H9 (cell line): ENCODE measurements around the gene PFDN5. TPM values are rescaled to one million over a fixed set of nuclear protein-coding genes. Genes with fewer than 3 reads are reported as not detected.

Experiments
- DNase-seq: peaks from one replicate; pipeline ENCODE4 v3.0.0-alpha.2; 2017
- H2AFZ ChIP-seq: one replicate; pipeline ENCODE4 v1.6.1; 2013; ENCODE audit warnings: mild to moderate bottlenecking, low read length, control low read depth, moderate library complexity
- H2AK5ac ChIP-seq: 2 replicates; pipeline ENCODE4 v1.6.1; 2013; ENCODE audit warnings: low read length, control low read depth, mixed read lengths; ENCODE audit not compliant: insufficient read length
- H2BK120ac ChIP-seq: one replicate; pipeline ENCODE4 v1.6.1; 2013; ENCODE audit warnings: low read depth, mild to moderate bottlenecking, low read length, control low read depth, inconsistent platforms; ENCODE audit not compliant: poor library complexity, severe bottlenecking
- H2BK12ac ChIP-seq: 2 replicates; pipeline ENCODE4 v1.6.1; 2013; ENCODE audit warnings: low read length, control low read depth, mixed read lengths, low read depth; ENCODE audit not compliant: insufficient read length
- H2BK15ac ChIP-seq: 2 replicates; pipeline ENCODE4 v1.6.1; 2013; ENCODE audit warnings: low read depth, low read length, control low read depth
- H2BK20ac ChIP-seq: one replicate; pipeline ENCODE4 v1.6.1; 2013; ENCODE audit warnings: low read depth, mild to moderate bottlenecking, low read length, control low read depth, inconsistent platforms; ENCODE audit not compliant: poor library complexity, severe bottlenecking
- H2BK5ac ChIP-seq: 2 replicates; pipeline ENCODE4 v1.6.1; 2013; ENCODE audit warnings: low read length, control low read depth, mixed read lengths; ENCODE audit not compliant: insufficient read length
- H3K14ac ChIP-seq: 2 replicates; pipeline ENCODE4 v1.6.1; 2013; ENCODE audit warnings: low read length, control low read depth; ENCODE audit not compliant: insufficient read depth
- H3K18ac ChIP-seq: 2 replicates; pipeline ENCODE4 v1.6.1; 2013; ENCODE audit warnings: low read depth, mild to moderate bottlenecking, mixed read lengths, low read length, control low read depth; ENCODE audit not compliant: insufficient read length
- H3K23ac ChIP-seq: 2 replicates; pipeline ENCODE4 v1.6.1; 2013; ENCODE audit warnings: low read length, control low read depth, mixed read lengths, low read depth; ENCODE audit not compliant: insufficient read length
- H3K23me2 ChIP-seq: 2 replicates; pipeline ENCODE4 v1.6.1; 2013; ENCODE audit warnings: low read depth, mild to moderate bottlenecking, mixed read lengths, low read length, control low read depth; ENCODE audit not compliant: insufficient read length, poor library complexity, severe bottlenecking
- H3K27ac ChIP-seq: 2 replicates; pipeline ENCODE4 v1.5.1; 2013; ENCODE audit warnings: low read length, control low read depth, mixed read lengths, low read depth; ENCODE audit not compliant: insufficient read length
- H3K27me3 ChIP-seq: 2 replicates; pipeline ENCODE4 v1.6.1; 2013; ENCODE audit warnings: low read length, control low read depth, inconsistent platforms; ENCODE audit not compliant: insufficient read depth
- H3K4ac ChIP-seq: 2 replicates; pipeline ENCODE4 v1.6.1; 2013; ENCODE audit warnings: low read depth, mild to moderate bottlenecking, control low read depth, inconsistent platforms, low read length, moderate library complexity
- H3K4me1 ChIP-seq: 2 replicates; pipeline ENCODE4 v1.6.1; 2013; ENCODE audit warnings: low read length, control low read depth, inconsistent platforms; ENCODE audit not compliant: insufficient read depth
- H3K4me2 ChIP-seq: 2 replicates; pipeline ENCODE4 v1.6.1; 2013; ENCODE audit warnings: low read length, control low read depth, mixed read lengths; ENCODE audit not compliant: insufficient read length, insufficient read depth
- H3K56ac ChIP-seq: 2 replicates; pipeline ENCODE4 v1.6.1; 2013; ENCODE audit warnings: low read depth, mild to moderate bottlenecking, mixed read lengths, low read length, control low read depth; ENCODE audit not compliant: insufficient read length
- H3K79me1 ChIP-seq: 2 replicates; pipeline ENCODE4 v1.6.1; 2013; ENCODE audit warnings: low read depth, mild to moderate bottlenecking, moderate library complexity, low read length, control low read depth, inconsistent platforms; ENCODE audit not compliant: insufficient read depth, poor library complexity, severe bottlenecking
- H3K79me2 ChIP-seq: 2 replicates; pipeline ENCODE4 v1.6.1; 2013; ENCODE audit warnings: low read length, control low read depth, inconsistent platforms; ENCODE audit not compliant: insufficient read depth
- H3K9ac ChIP-seq: 2 replicates; pipeline ENCODE4 v1.6.1; 2013; ENCODE audit warnings: low read length, control low read depth, mixed read lengths; ENCODE audit not compliant: insufficient read length; ENCODE audit errors: extremely low read depth
- H3K9me3 ChIP-seq: one replicate; pipeline ENCODE4 v1.6.1; 2013; ENCODE audit warnings: low read depth, low read length, inconsistent platforms; ENCODE audit not compliant: control insufficient read depth
- H3T11ph ChIP-seq: one replicate; pipeline ENCODE4 v1.6.1; 2013; ENCODE audit warnings: mild to moderate bottlenecking, low read length, control low read depth, inconsistent platforms
- H4K20me1 ChIP-seq: one replicate; pipeline ENCODE4 v1.6.1; 2013; ENCODE audit not compliant: control insufficient read depth, insufficient read length, insufficient read depth
- H4K5ac ChIP-seq: 2 replicates; pipeline ENCODE4 v1.6.1; 2013; ENCODE audit warnings: low read depth, mild to moderate bottlenecking, mixed read lengths, low read length, control low read depth; ENCODE audit not compliant: insufficient read length
- H4K8ac ChIP-seq: replicated peaks from 2 replicates; pipeline ENCODE4 v1.6.1; 2013; ENCODE audit warnings: low read length, control low read depth, mixed read lengths, low read depth; ENCODE audit not compliant: insufficient read length
- H4K91ac ChIP-seq: 2 replicates; pipeline ENCODE4 v1.6.1; 2013; ENCODE audit warnings: low read depth, mild to moderate bottlenecking, moderate library complexity, mixed read lengths, low read length, control low read depth; ENCODE audit not compliant: insufficient read length
- H3K27ac Mint-ChIP-seq, 3 experiments: 2 replicates in 2 of 3; 3 replicates in 1 of 3; pipeline ENCODE4 v1.8.0; 2020 to 2021; ENCODE audit warnings: mixed read lengths in 3 of 3, mild to moderate bottlenecking in 1 of 3, moderate library complexity in 1 of 3
- H3K27me3 Mint-ChIP-seq: 2 replicates; pipeline ENCODE4 v1.8.0; 2021; ENCODE audit warnings: low read depth, mild to moderate bottlenecking, moderate library complexity, mixed read lengths
- H3K36me3 Mint-ChIP-seq, 3 experiments: 2 replicates in 2 of 3; 3 replicates in 1 of 3; pipeline ENCODE4 v1.8.0; 2020 to 2021; ENCODE audit warnings: low read depth in 3 of 3, mixed read lengths in 3 of 3; ENCODE audit not compliant: insufficient read depth in 1 of 3
- H3K4me1 Mint-ChIP-seq, 2 experiments: 2 replicates each; pipeline ENCODE4 v1.8.0; 2020; ENCODE audit warnings: mixed read lengths in 2 of 2
- H3K4me3 Mint-ChIP-seq, 2 experiments: 2 replicates in 1 of 2; 3 replicates in 1 of 2; pipeline ENCODE4 v1.8.0; 2020 to 2021; ENCODE audit warnings: mild to moderate bottlenecking in 2 of 2, mixed read lengths in 2 of 2, moderate library complexity in 1 of 2
- H3K9me3 Mint-ChIP-seq, 2 experiments: 2 replicates in 1 of 2; 3 replicates in 1 of 2; pipeline ENCODE4 v1.8.0; 2020; ENCODE audit warnings: mild to moderate bottlenecking in 2 of 2, mixed read lengths in 2 of 2, moderate library complexity in 1 of 2
- CTCF ChIP-seq: fragments of 200-600 bp; sonication (generic); conservative IDR thresholded peaks from 3 replicates; pipeline ENCODE4 v1.8.0; 2021; ENCODE audit warnings: antibody characterized with exemption, mild to moderate bottlenecking
- WGBS: extraction: QIAGEN DNeasy Blood & Tissue Kit; methylation state at CpG from one replicate; pipeline ENCODE4 v1.1.7; 2013; ENCODE audit warnings: missing lambda C conversion rate, low lambda C conversion rate, mixed read lengths; ENCODE audit not compliant: insufficient read length; ENCODE audit errors: extremely low coverage; 5-methylcytosine and 5-hydroxymethylcytosine counted together
- total RNA-seq: library from RNA; stranded (reverse); gene quantifications from 2 replicates; pipeline ENCODE4 v1.2.1, GENCODE V29; 2021

PFDN5 gene
- total RNA-seq, 1 experiment from 2014 or later = 285 TPM

GRCh38 chr12:53333289-53333688 lies 37.9 kb downstream of the PFDN5 start:
- no peaks in the 10 kb centered on the region for H3K36me3 Mint-ChIP-seq
- Histone ChIP-seq H4K8ac (no peak overlapping the region), H3K4me2 (no peak overlapping the region), H3K18ac (no peak overlapping the region), H3K79me1 (no peaks in the 10 kb centered on the region), H3K14ac (no peak overlapping the region), H3K23me2 (no peaks in the 10 kb centered on the region), H4K20me1 (no peaks in the 10 kb centered on the region), H2BK15ac (no peak overlapping the region), H3K9me3 (no peaks in the 10 kb centered on the region), H4K91ac (no peak overlapping the region), H4K5ac (no peak overlapping the region), H3K56ac (no peak overlapping the region), H2BK120ac (no peak overlapping the region), H2BK20ac (no peak overlapping the region), H3K79me2 (no peaks in the 10 kb centered on the region), H2AFZ (no peak overlapping the region), H2AK5ac (no peak overlapping the region), H3K27ac (no peak overlapping the region), H3T11ph (no peak overlapping the region), H3K9ac (no peak overlapping the region), H2BK5ac (no peak overlapping the region), H2BK12ac (no peak overlapping the region), H3K23ac (no peak overlapping the region), H3K4ac (no peak overlapping the region), H3K4me1 (no peaks in the 10 kb centered on the region; the same call in 1 of the 2 replicates), H3K27me3 (peaks cover 5% of the 10 kb centered on the region)
- DNase-seq = no peak
- TF ChIP-seq CTCF = no peak
- no CpG with 5 or more reads among the region's 4 CpGs for WGBS
- H3K4me3 Mint-ChIP-seq = no peak overlapping the region
- H3K9me3 Mint-ChIP-seq = no peaks in the 10 kb centered on the region
- H3K27me3 Mint-ChIP-seq = peaks cover 77% of the 10 kb centered on the region
- no peak overlapping the region; a peak in 1 of 7 replicates for H3K27ac Mint-ChIP-seq
- H3K4me1 Mint-ChIP-seq = peaks cover 15 to 25% of the 10 kb centered on the region in 2 experiments
